ENCODE measurements around the gene MFN2. TPM values are rescaled to one million over a fixed set of nuclear protein-coding genes. Genes with fewer than 3 reads are reported as not detected.

Gene MFN2
- total RNA-seq, 1 donor from 2014 or later, result 29.6 TPM

DNA sequence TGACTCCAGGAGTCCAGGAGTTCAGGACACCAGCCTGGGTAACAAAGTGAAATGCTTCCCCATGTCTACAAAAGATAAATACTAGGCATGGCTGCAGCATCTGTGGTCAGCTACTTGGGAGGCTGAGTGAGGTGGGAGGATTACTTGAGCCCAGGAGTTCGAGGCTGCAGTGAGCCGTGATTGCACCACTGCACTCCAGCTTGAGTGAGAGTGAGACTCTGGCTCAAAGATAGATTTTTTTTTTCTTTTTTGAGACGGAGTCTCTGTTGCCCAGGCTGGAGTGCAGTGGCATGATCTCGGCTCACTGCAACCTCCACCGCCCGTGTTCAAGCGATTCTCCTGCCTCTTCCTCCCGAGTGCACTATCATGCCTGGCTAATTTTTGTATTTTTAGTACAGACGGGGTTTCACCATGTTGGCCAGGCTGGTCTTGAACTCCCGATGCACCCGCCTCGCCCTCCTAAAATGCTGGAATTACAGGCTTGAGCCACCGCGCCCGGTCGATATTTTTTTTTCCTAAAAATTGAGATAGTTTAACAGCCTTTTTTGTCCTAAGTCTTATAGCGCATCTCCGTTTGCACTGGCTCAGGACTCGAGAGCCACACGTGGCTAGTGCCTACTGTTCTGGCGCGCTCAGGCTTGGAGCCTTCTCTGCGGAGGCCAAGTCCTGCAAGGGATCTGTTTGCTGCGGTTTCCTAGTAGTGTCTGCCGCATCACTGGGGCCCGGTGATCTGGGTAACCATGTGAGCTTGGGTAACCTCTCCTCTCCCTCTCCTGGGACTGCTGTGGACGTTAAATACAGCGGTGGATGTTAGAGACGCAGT, 1.0 kb upstream of the MFN2 start:
- H3K36me3 Mint-ChIP-seq, result peaks cover 10% of the 10 kb centered on the region
- H3K27me3 Mint-ChIP-seq (ENCODE audit: insufficient read depth, low read depth), result peaks cover 6% of the 10 kb centered on the region
- no peaks in the 10 kb centered on the region for H3K36me3 ChIP-seq
- peak; percentile 58 for DNase-seq (ENCODE audit: low spot score)
- peaks cover 37% of the 10 kb centered on the region for H3K79me2 ChIP-seq (ENCODE audit: low read depth)
- H3K4me3 Mint-ChIP-seq, result peak overlapping the region; percentile 95
- peaks cover 4% of the 10 kb centered on the region for H3K4me1 ChIP-seq
- H3K27me3 ChIP-seq, result no peaks in the 10 kb centered on the region
- TF ChIP-seq, protein P1, sequence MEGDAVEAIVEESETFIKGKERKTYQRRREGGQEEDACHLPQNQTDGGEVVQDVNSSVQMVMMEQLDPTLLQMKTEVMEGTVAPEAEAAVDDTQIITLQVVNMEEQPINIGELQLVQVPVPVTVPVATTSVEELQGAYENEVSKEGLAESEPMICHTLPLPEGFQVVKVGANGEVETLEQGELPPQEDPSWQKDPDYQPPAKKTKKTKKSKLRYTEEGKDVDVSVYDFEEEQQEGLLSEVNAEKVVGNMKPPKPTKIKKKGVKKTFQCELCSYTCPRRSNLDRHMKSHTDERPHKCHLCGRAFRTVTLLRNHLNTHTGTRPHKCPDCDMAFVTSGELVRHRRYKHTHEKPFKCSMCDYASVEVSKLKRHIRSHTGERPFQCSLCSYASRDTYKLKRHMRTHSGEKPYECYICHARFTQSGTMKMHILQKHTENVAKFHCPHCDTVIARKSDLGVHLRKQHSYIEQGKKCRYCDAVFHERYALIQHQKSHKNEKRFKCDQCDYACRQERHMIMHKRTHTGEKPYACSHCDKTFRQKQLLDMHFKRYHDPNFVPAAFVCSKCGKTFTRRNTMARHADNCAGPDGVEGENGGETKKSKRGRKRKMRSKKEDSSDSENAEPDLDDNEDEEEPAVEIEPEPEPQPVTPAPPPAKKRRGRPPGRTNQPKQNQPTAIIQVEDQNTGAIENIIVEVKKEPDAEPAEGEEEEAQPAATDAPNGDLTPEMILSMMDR (IDR thresholded peaks at IDR 0.05), result no peak
- TF ChIP-seq EZH2 (IDR thresholded peaks at IDR 0.05) (no peak), EZH2phosphoT487 (IDR thresholded peaks at IDR 0.05) (no peak)
- peaks cover 11% of the 10 kb centered on the region for H4K20me1 ChIP-seq (ENCODE audit: low read depth)
- no peak overlapping the region for H2AFZ ChIP-seq (replicated peaks)
- peaks cover 9% of the 10 kb centered on the region for H3F3A ChIP-seq (ENCODE audit: low read depth)
- H3K4me1 Mint-ChIP-seq, result peaks cover 26% of the 10 kb centered on the region
- H3K9me3 ChIP-seq (ENCODE audit: low read depth), result no peaks in the 10 kb centered on the region
- peak overlapping the region; percentile 57 for H3K4me3 ChIP-seq
- H3K9ac ChIP-seq, result no peak overlapping the region
- no peak overlapping the region for H3K27ac ChIP-seq
- H3K4me2 ChIP-seq, result peak overlapping the region; percentile 74
- H3K27ac Mint-ChIP-seq, result peak overlapping the region; percentile 99
- no peaks in the 10 kb centered on the region for H3K9me3 Mint-ChIP-seq

DNA sequence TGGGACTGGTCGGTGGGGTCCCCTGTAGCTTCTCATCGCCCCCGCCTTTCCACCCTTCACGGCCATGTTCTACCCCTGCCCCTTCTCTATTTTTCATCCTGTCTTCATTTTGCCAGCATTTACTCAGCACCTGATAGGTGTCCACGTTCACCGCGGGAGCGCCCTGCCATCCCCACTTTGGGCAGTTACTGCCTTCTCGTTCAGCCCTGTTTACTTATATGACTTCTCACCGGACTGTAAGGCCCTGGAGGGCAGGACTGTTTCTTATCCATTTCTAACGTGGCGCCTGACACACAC, 380 bp downstream of the MFN2 start:
- no peaks in the 10 kb centered on the region for H3K9me3 ChIP-seq (ENCODE audit: low read depth)
- H3K36me3 ChIP-seq, result no peaks in the 10 kb centered on the region
- DNase-seq (ENCODE audit: low spot score), result no peak
- peak overlapping the region; percentile 72 for H3K27ac ChIP-seq
- Mint-ChIP-seq H3K27ac (peak overlapping the region; percentile 92), H3K4me3 (peak overlapping the region; percentile 95), H3K9me3 (no peaks in the 10 kb centered on the region), H3K36me3 (peaks cover 11% of the 10 kb centered on the region), H3K27me3 (ENCODE audit: insufficient read depth, low read depth) (peaks cover 6% of the 10 kb centered on the region), H3K4me1 (peaks cover 26% of the 10 kb centered on the region)
- peaks cover 48% of the 10 kb centered on the region for H3K79me2 ChIP-seq (ENCODE audit: low read depth)
- peak overlapping the region; percentile 35 for H2AFZ ChIP-seq (replicated peaks)
- H3K27me3 ChIP-seq, result no peaks in the 10 kb centered on the region
- H3F3A ChIP-seq (ENCODE audit: low read depth), result peaks cover 9% of the 10 kb centered on the region
- peak overlapping the region; percentile 92 for H3K4me2 ChIP-seq
- peak overlapping the region; percentile 57 for H3K4me3 ChIP-seq
- H3K9ac ChIP-seq, result peak overlapping the region; percentile 79
- H3K4me1 ChIP-seq, result peaks cover 4% of the 10 kb centered on the region
- H4K20me1 ChIP-seq (ENCODE audit: low read depth), result peaks cover 14% of the 10 kb centered on the region
- TF ChIP-seq, protein P1 (IDR thresholded peaks at IDR 0.05), result no peak
- no peak for TF ChIP-seq EZH2phosphoT487 (IDR thresholded peaks at IDR 0.05)

DNA sequence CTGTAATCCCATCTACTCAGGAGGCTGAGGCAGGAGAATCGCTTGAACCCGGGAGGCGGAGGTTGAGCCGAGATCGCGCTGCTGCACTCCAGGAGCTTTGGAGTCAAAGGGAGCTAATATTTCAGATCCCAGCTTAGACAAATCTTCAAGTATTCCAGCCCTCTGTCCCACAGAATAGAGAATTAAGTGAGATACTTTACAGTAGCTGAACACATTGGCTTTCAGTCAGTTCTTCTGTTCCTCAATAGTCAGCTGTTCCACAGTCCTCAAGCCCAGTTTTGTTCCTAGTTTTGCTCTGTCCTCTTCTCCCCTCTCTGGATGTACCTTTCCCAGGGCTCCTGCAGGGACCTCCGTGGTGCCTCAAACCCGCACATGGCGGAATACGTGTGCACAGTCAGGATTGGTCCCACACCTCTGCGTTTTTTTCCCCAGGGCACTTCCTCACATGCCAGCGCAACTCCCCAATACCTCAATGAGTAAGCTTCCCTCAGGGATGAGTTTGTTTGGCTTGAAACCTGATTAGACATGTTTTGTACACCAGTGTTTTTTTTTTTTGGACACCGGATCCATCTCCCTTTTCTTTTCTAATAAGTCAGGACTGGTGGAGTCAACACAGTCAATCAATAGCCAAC, 1.2 kb downstream of the MFN2 start:
- Histone ChIP-seq H3K4me1 (peaks cover 4% of the 10 kb centered on the region), H3K79me2 (ENCODE audit: low read depth) (peaks cover 56% of the 10 kb centered on the region), H3K4me2 (peak overlapping the region; percentile 92), H3K27me3 (no peaks in the 10 kb centered on the region), H3K9me3 (ENCODE audit: low read depth) (no peaks in the 10 kb centered on the region), H4K20me1 (ENCODE audit: low read depth) (peaks cover 14% of the 10 kb centered on the region), H3K27ac (no peak overlapping the region), H3K4me3 (peak overlapping the region; percentile 57), H3K36me3 (no peaks in the 10 kb centered on the region), H2AFZ (replicated peaks) (no peak overlapping the region), H3K9ac (no peak overlapping the region), H3F3A (ENCODE audit: low read depth) (peaks cover 9% of the 10 kb centered on the region)
- H3K27ac Mint-ChIP-seq, result no peak overlapping the region
- H3K4me1 Mint-ChIP-seq, result peaks cover 29% of the 10 kb centered on the region
- no peak for TF ChIP-seq EZH2 (IDR thresholded peaks at IDR 0.05)
- TF ChIP-seq, protein P1 (IDR thresholded peaks at IDR 0.05), result no peak
- no peak for TF ChIP-seq EZH2phosphoT487 (IDR thresholded peaks at IDR 0.05)
- H3K36me3 Mint-ChIP-seq, result peaks cover 13% of the 10 kb centered on the region
- peak overlapping the region; percentile 95 for H3K4me3 Mint-ChIP-seq
- H3K9me3 Mint-ChIP-seq, result no peaks in the 10 kb centered on the region
- no peak for DNase-seq (ENCODE audit: low spot score)
- peaks cover 6% of the 10 kb centered on the region for H3K27me3 Mint-ChIP-seq (ENCODE audit: insufficient read depth, low read depth)
